Hepatic stellate cell (primary cell): ENCODE results near the gene SPATA13.
"Not testable (repeated sequence)": the region's sequence is repeated elsewhere in the genome, so short reads cannot be mapped to it uniquely, and the experiment has no call there.

Experiments
- DNase-seq: peaks from one replicate; pipeline ENCODE4 v3.0.0; 2011; ENCODE audit warnings: low spot score

The SPATA13 gene

DNA sequence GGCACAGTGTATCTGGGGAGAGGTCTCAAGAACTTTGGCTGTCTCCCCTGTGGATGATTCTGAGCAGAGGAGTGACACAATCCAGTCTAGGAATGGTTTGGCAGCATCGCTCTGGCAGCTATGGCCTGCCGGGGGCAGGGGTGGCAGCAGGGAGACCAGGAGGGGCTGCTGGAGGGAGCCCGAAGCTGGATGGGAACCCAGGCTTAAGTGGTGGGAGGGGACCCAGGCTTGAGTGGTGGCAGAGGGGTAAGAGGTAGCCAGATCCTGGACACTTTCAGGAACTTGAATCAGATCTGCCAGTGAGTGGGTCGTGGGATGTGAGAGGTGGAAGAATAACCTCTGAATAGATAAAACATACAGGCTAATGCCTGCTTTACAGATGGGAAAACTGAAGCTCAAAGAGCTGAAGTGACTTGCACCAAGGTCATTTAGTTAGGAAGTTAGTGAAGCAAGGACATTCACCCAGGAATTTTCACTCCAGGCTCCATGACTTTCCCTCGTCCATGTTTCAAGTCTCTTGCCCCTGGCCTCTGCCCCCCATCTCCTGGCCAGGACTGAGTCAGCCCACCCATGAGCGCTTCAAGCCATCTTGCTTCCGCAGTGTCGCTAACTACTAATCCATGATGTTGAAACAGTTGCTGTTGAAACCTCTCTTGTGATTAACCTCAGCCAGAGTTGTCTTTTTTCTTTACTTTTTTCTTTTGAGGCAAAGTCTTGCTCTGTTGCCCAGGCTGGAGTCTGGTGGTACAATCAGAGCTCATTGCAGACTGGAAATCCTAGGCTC, 119.0 kb downstream of the SPATA13 start:
- DNase-seq: no peak

DNA sequence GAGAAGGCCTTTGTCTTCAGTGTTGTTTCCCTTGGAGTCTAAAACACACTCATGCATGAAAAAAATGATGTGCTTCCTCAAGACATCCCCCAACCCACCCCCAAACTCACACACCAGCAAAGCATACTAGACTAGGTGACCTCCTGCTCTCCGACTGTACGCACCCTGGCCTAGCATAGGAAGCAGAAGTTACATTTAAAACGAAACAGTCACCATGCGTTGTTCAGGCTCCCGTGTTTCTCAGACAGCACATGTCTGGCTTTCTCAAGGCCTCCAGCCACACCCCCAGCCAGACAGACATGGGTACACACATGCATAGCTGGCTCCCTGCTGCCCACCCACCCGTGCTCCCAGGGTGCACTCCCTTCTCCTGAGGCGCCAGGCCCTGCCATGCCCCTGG, 120.2 kb downstream of the SPATA13 start:
- DNase-seq: no peak

DNA sequence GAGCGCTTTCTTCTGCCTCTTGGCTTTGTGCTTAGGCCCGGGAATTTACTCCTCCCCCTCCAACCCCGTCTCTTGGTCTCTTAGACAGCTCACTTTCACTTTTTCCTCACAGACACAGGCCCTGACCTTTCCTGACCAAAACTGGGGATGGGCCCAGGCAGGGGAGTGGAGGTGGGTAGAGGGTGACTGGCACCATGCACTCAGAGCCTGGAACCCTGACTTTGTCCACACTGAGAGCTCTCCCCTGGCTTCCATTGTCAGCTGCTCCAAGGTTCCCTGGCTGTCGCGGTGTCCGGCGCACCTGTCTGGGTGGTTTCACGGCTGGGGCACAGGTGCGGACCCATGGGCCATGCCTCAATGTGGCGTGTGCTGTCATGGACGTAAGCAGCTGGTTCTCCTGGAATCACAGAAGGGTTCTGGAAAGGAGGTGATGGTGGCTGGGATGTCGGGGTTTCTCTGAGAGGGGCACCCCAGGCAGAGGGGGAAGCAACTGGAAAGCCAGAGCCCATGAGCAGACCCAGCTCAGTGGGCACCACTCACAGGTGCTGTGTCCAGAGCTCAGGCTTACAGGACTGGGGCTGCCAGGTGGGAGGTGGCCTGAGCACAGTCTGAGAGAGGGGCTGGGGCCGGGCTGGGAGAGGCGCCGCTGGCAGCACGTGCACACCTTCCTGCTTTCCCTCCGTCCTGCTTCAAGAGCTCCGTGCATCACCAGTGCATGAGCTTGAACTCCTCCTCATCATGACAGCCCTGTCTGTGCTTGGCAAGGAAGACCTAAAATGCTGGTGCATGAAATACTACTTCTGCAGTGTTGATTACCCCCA, 120.9 kb downstream of the SPATA13 start:
- no peak for DNase-seq

DNA sequence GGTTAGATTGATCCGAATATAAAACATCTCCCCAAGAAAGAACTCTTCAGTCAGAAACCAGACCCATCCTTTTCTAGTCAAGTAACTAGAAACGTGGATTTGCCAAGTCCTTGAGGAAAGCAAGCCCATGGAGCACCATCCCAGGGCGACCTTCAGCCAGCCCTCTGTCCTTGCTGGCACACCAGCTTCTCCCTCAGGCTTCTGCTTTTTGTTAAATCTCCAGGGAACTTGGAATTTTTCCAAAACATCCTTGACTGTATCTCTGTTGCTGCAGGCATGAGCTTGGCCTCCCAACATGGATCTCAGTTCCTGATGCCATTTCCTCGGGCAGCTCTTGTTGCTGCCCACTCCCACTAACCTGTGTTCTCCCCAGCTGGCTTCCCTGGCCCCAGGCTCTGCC, 121.7 kb downstream of the SPATA13 start:
- no peak for DNase-seq

DNA sequence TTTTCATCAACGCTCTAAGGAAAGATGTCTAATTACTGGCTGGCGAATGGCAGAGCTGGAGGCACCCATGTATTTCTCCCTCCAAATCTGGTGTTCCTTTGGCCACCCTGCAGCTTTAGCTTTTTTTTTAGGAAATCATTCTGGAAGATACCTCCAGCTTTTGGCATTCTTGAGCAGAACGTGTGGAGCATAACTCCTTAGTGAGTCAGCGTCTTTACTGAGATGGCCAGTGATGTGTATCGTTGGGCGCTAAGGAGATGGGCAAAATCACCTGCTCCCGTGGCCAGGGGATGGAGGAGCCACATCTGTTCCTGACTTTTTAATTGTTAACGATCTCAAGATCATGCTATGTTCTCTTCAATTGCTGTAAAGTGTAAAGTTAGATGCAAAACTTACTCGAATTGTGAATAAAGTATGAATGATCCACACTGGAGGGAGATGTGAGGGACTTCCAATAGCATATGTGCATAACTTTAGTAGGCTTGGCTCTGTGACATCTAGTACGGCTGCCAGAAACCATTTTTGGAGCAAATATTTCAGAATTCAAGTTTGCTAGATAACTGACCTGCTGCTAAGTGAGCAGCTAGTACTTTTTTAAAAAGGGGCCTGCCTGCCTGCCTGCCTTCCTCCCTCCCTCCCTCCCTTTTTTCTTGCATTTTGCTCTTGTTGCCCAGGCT, 124.5 kb downstream of the SPATA13 start:
- no peak for DNase-seq

DNA sequence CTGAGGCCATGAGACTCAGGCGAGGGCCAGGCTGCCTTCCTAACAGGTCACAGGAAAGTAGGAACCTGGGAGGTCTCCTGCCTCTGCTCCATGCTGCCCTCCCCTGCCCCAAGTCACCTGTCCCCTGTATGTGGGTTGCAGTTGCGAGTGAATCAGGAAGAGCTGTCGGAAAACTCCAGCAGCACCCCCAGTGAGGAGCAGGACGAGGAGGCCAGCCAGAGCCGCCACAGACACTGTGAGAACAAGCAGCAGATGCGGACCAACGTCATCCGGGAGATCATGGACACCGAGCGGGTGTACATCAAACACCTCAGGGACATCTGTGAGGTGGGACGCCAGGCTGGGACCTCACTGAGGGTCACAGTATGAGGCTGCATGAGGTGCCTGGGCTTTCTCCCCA, 126.1 kb downstream of the SPATA13 start:
- DNase-seq: no peak

DNA sequence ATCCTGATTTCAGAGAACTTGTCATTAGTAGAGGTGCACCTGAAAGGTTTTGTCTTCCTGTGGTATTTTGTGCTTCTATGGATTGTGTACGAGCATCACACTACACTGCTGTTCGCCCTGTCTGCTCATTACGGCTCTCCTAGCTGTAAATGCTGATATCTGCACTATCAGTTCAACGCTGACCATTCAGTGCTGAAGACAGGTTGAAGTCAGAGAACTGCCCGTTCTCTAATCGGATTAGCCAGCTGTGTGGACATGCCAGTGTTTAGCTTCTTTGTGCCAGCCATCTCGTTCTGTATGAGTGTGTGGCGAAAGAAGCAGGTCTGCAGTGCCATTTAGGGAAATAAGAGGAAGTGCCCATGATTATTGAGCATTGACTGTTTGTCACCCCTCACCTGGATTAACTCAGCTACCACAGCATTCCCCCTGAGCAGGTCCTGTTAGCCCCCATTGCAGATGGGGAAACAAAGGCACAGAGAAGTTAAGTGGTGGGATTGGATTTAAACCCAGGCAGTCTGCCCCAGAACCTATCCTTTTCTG, 127.3 kb downstream of the SPATA13 start:
- DNase-seq: no peak

DNA sequence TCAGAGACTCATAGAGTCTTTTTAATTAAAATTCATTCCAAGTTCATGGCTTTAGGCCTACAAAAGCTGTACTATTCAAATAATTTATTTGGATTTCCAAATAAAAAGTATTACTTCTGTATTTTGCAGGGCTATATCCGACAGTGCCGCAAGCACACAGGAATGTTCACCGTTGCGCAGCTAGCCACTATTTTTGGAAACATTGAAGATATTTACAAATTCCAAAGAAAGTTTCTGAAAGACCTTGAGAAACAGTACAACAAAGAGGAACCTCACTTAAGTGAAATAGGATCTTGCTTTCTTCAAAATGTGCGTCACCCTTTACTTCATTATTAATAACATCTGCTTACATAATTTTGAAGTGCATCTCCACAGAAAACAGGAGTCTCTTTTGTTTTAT, 128.3 kb downstream of the SPATA13 start:
- DNase-seq: no peak

DNA sequence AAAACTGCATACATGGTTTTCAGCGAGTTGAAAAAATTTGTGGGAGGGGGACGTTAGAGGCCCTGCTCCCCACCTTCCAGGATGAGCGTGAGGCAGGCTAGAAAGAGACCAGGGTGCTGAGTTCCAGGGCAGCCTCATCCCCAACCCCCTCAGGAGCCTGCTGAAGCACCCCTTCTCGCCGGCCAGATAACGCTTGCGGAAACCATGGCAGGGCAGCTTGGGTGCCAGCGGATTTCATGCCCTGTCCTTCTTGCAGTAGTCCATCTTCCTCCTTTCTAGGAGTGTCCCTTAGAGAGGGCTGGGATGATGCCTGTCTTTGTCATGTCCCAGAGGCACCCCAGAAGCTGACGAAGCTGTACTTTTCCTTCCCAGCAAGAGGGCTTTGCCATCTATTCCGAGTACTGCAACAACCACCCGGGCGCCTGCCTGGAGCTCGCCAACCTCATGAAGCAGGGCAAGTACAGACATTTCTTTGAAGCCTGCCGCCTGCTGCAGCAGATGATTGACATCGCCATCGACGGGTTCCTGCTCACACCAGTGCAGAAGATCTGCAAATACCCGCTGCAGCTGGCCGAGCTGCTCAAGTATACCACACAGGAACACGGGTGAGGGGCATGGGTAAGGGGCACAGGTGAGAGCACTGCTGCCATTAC, 129.9 kb downstream of the SPATA13 start:
- DNase-seq: no peak

DNA sequence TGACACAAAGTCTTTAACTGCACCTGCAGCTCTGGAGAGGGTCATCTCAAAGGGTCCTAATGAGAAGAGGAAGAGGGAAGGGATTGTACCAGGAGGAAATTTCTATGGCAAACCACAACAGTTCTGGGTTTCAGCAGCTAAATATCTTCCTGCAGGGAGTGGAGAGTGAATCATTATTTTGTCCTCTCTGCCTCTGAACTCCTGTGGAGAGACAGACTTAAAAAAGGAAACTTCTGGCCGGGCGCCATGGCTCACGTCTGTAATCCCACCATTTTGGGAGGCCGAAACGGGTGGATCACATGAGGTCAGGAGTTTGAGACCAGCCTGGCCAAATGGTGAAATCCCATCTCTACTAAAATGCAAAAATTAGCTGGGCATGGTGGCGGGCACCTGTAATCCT, 132.0 kb downstream of the SPATA13 start:
- no peak for DNase-seq

DNA sequence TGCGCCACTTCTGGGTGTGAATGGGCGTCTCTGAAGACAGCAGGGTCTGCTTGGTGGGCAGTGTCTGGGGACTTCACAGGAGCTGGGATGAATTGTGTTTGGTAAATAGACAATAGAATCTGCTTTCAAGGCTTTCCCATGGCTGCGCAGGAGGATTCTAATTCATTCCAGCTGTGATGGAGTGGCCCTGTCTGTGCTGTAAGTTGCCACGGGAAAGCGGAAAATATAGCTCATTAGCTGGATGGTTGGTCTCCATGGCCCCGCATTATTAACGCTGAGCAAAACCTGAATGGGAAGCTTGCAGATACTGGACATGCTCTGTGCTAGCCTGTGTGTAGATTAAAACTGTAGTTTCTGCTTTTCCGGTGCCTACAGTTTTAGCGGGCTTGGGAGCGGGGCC, 133.2 kb downstream of the SPATA13 start:
- DNase-seq: no peak

DNA sequence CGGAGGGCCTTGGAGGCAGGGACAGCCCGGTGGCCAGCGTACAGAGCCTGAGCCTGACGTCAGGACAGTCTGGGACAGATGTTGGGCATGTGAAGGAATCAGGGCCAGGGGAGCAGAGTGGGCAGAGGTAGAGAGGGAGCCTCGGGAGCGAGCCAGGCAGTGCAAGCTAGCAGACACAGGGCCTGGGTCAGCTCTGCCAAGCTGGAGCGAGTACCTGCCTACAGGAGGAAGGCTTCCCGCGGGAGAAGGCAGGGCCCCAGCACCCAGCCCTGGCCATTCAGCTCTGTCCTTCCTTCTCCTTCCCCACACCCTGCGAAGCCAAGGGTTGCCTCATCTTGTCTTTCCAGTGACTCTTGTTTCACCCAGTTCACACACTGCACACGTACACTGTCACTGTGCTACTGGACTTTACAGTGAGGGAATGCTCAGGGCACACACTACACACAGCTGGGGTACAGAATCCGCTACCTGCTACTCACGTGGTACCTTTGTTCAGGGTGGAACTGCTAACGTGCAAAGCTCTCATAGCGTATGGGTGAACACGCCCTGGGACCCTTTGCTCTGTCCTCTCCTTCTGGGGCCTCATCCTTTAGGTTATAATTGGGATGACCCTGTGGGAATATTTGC, 139.1 kb downstream of the SPATA13 start:
- DNase-seq: no peak

DNA sequence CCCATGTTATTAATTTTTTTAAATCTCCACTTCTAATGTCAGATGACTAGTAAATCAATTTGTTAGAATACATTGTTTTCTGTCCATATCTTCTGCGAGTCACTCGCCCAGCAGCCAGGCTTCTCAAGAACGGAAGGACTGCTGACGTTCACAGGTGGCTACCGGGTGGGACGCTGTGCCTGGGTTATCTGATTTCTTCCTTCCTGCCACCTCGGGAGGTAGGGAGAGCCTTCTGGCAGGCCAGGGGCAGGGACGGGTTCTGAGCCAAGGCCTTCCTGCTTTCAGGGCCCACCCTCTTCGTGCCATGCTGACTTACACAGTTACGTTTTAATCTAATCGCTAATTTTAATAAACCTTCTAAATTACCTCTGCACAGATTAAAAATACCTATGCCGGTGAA, 140.9 kb downstream of the SPATA13 start:
- no peak for DNase-seq

DNA sequence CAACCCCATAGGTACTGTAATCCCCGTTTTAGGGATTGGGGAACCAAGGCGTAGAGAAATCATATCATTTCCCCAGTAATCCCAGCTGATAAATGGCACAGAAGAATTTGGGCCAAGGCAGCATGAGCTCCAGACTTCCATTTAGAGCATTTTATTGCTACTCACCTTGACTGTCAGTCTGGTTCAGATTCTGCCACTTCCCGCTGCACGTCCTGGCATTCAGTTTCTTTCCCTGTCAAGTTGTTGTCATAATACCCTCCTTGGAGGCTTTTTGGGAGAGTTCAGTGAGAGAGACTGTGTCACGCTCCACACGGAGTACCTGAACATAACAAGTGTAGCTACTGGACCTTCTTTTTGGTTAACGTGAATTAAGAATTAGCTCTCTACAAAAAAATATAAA, 141.4 kb downstream of the SPATA13 start:
- DNase-seq: no peak

DNA sequence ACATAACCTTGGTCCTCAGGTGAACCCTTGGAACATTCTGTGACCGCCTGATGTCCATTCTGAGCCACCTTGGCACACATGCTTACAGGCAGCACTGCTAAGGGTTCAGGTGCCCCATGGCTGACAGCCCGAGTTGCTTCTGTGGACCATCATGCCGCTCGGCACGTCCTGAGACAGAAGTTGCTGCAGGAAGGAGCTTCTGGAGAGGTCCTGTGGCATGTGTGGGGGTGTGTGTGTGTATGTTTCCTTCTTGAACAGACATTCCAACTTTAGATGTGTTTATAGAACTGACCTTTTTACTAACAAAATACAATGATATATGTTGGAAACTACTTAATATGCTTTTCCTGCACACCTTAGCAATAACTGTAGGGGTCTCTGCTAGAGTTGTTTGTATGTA, 144.1 kb downstream of the SPATA13 start:
- no peak for DNase-seq

DNA sequence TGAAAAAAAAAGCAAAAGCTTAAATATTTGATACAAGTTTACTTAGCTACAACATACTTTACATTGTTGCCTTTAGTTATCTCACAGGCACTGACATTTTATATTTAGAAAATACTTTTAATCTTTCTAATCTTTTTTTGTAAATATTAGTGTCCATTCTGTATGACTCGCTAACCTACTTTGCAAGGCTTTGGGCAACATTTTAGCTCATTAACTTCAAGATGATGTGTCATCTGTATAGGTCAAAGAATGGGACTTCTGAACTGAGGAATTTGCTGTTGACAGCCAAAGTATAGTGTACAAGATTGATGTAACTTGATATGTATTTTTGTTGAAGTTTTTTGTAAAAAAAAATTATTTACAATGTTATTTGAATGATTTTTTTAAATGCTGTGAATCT, 146.1 kb downstream of the SPATA13 start:
- peak; percentile 68 for DNase-seq

DNA sequence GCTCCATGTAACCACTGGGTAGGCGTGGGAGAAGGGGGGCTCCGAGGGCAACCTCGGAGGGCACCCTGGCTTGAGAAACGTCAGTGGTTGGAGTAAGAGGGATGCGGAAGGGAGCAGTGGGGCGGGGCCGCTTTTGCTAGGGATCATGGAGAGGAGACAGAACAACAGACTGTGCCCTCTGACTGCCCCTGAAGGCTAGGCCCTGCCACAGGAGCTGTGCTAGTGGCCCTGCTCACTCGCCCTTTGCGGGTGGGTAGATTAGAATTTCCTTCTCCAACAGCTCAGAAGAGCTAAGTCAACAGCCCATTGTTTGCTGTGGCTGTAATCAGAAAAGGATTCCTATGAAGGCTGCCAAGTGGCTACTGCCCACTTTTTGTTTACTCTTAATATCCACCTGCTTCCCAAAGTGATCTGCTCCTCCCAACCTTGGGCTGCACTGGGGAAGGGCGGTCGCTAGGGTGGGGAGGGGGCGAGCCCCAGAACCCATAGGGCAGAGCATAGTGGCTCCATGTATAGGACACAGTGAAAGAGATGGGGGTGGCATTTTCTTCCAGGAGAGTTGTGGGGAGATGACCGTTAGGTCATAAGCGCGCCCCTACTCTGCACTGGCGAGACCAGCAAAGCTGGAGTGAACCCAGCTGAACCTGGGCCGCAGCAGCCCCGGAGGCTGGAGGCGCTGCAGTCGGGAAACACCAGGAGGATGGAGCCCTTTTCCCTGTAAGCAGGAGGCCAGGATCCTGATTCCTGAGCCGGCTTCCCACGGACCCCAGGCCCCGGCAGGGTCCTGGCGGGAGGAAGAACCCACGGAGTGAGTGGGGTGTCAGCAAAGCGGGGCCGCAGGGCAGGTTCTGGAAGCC, 146.9 kb downstream of the SPATA13 start:
- DNase-seq: no peak

DNA sequence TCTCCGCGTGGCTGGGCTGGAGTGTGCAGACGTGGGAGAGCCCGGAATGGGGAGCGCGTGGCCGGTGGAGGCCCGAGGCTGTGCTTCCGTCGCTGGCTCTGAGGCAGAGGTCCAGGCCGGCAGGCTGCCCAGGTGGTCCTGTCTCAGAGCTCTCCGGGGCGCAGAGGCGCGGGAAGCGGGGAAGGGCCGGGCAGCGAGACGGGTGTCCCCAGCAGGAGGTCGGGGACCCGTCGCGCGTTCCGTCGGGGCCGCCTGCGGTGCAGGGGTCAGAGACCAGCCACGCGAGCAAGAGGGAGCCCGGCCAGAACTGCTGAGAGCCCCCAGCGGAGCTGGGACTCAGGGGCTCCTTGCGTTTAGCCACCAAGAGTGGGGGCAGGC, 147.5 kb downstream of the SPATA13 start:
- no peak for DNase-seq

DNA sequence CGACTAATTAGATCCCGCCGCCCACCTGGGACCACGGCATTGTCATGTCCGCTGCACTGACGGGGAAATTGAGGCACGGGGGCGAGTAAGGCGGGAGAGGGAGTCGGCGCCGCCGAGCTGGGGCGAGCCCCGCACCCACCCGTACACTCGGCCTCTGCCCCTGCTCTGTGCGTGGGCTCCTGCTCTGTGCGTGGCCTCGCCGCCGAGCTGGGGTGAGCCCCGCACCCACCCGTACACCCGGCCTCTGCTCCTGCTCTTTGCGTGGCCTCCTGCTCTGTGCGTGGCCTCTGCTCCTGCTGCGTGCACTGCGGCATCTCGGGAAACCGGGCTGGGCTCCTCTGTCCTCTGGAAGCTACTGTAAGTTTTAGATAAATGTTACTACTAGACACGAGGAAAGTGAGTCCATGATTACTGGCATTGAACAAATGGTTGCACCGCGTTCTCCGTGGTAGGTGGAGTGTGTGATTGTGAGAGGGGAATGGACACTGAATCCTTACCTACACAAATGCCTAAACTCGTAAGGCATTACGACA, 148.0 kb downstream of the SPATA13 start:
- no peak for DNase-seq

DNA sequence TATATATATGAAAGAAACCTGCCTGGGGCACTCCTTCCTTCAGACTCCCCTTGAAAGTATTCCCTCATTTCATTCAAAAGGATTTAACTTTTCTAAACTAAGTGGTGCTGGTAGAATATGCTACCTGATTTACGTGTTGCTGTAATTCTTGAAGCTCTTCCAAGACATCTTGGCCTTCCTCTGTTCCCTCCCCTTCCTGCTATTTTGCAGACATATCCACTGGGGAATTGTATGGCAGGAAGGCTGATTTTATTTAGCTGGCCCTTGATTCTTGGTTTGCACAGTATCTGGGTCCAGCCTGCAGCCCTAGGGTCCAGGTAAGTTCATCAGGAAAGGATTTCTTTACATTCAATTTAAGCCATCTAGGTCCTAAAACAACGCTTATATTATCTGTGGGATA, 148.8 kb downstream of the SPATA13 start, which contains the start of gene C1QTNF9:
Gene C1QTNF9 (plus strand): TSS at position 281 of the 400 bp plus-strand sequence. CDS start 6,424 bp downstream, outside the sequence.
- DNase-seq: not testable (repeated sequence)
